ENCODE measurements around the gene PACRG. TPM values are rescaled to one million over a fixed set of nuclear protein-coding genes. Genes with fewer than 3 reads are reported as not detected.

Gene PACRG
- total and polyA plus RNA-seq, 2 of the 4 experiments (the other 2 are of a cell fraction), result not detected

DNA sequence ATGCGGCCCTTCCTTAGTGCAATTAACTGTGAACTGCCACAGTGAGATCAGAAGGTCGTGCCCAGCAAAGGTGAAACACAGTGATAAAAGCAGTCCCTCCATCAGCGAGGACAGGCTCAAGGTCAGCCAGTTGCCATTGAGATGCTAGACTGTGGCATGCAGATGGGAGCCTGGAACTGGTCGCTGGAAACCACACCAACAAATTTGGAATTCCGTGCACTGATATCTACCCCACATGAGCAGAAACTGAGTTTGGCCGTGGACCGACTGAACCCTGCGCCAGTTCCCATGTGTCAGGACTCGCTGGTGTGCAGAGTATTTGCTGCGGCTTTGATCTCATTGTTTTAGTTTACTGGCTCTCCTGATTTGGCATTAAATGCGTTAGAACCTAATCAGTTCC is 561.1 kb downstream of the PACRG start:
- TF ChIP-seq RCOR1 (IDR thresholded peaks at IDR 0.05; ENCODE audit: insufficient replicate concordance, low read length) (no peak), MAZ (IDR thresholded peaks at IDR 0.05; ENCODE audit: borderline replicate concordance, low read depth, low read length) (no peak), CHD1 (IDR thresholded peaks at IDR 0.05; ENCODE audit: low read depth, low read length) (no peak), RAD21 (IDR thresholded peaks at IDR 0.05; ENCODE audit: low read length) (no peak), SMC3 (IDR thresholded peaks at IDR 0.05; ENCODE audit: low read depth, low read length) (no peak), NFE2L2 (IDR thresholded peaks at IDR 0.05; ENCODE audit: low read depth, low read length) (no peak), BHLHE40 (IDR thresholded peaks at IDR 0.05; ENCODE audit: low read depth, low read length) (no peak), MAFK (IDR thresholded peaks at IDR 0.05; ENCODE audit: low read depth, low read length) (no peak), POLR2A (IDR thresholded peaks at IDR 0.05; ENCODE audit: low read depth, low read length) (no peak), MXI1 (IDR thresholded peaks at IDR 0.05; ENCODE audit: borderline replicate concordance, low read depth, low read length) (no peak), CEBPB (IDR thresholded peaks at IDR 0.05; ENCODE audit: low read depth, low read length) (no peak), RFX5 (IDR thresholded peaks at IDR 0.05; ENCODE audit: low read depth, low read length) (no peak), FOS (IDR thresholded peaks at IDR 0.05; ENCODE audit: low read depth, low read length) (no peak)
- TF ChIP-seq, protein P1, sequence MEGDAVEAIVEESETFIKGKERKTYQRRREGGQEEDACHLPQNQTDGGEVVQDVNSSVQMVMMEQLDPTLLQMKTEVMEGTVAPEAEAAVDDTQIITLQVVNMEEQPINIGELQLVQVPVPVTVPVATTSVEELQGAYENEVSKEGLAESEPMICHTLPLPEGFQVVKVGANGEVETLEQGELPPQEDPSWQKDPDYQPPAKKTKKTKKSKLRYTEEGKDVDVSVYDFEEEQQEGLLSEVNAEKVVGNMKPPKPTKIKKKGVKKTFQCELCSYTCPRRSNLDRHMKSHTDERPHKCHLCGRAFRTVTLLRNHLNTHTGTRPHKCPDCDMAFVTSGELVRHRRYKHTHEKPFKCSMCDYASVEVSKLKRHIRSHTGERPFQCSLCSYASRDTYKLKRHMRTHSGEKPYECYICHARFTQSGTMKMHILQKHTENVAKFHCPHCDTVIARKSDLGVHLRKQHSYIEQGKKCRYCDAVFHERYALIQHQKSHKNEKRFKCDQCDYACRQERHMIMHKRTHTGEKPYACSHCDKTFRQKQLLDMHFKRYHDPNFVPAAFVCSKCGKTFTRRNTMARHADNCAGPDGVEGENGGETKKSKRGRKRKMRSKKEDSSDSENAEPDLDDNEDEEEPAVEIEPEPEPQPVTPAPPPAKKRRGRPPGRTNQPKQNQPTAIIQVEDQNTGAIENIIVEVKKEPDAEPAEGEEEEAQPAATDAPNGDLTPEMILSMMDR (conservative IDR thresholded peaks at IDR 0.05; ENCODE audit: low read depth, low read length), result no peak
- TF ChIP-seq, protein P2, sequence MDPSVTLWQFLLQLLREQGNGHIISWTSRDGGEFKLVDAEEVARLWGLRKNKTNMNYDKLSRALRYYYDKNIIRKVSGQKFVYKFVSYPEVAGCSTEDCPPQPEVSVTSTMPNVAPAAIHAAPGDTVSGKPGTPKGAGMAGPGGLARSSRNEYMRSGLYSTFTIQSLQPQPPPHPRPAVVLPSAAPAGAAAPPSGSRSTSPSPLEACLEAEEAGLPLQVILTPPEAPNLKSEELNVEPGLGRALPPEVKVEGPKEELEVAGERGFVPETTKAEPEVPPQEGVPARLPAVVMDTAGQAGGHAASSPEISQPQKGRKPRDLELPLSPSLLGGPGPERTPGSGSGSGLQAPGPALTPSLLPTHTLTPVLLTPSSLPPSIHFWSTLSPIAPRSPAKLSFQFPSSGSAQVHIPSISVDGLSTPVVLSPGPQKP (IDR thresholded peaks at IDR 0.05; ENCODE audit: borderline replicate concordance, low read depth, low read length), result no peak
- TF ChIP-seq, protein P3, sequence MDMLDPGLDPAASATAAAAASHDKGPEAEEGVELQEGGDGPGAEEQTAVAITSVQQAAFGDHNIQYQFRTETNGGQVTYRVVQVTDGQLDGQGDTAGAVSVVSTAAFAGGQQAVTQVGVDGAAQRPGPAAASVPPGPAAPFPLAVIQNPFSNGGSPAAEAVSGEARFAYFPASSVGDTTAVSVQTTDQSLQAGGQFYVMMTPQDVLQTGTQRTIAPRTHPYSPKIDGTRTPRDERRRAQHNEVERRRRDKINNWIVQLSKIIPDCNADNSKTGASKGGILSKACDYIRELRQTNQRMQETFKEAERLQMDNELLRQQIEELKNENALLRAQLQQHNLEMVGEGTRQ (IDR thresholded peaks at IDR 0.05; ENCODE audit: low read depth, low read length), result no peak
- intact Hi-C loops (cut with micrococcal nuclease) (no loop called here), in situ Hi-C loops (cut with MboI; ENCODE audit: low sequenced_read_pairs) (no loop called here), dilution Hi-C loops (cut with HindIII; ENCODE audit: low sequenced_read_pairs, unreplicated experiment) (no loop called here)
- no peak overlapping the region for H4K8ac ChIP-seq (ENCODE audit: low read depth in 2 of 2, low read length in 2 of 2)
- H3K9me1 ChIP-seq (ENCODE audit: insufficient read depth, low read length), result no peaks in the 10 kb centered on the region
- 72% methylated on average over 4 of the region's 11 CpGs; no CpG with 5 or more reads in 1 of the 2 experiments for WGBS, 2 experiments (ENCODE audit: extremely low coverage in 2 of 2, insufficient read length in 1 of 2)
- POLR2A ChIA-PET (ENCODE audit: unreplicated experiment), result no interaction called here
- no peak overlapping the region for H3K23ac ChIP-seq (ENCODE audit: low read depth, low read length)
- CTCF ChIA-PET, result no interaction called here
- H4K5ac ChIP-seq (ENCODE audit: low read depth, low read length), result no peak overlapping the region
- no peak overlapping the region for H2BK20ac ChIP-seq (ENCODE audit: low read depth, low read length)
- no peaks in the 10 kb centered on the region for H3K36me3 ChIP-seq (ENCODE audit: control insufficient read depth, insufficient read depth, low read length)
- peaks cover 16% of the 10 kb centered on the region for H3K9me3 ChIP-seq (ENCODE audit: control insufficient read depth, insufficient read depth, low read length)
- H3K4me2 ChIP-seq (ENCODE audit: low read depth, low read length), result no peak overlapping the region
- no peak overlapping the region for H3K14ac ChIP-seq (replicated peaks; ENCODE audit: low read depth, low read length)
- no peaks in the 10 kb centered on the region for H4K20me1 ChIP-seq (ENCODE audit: insufficient read depth, low read length)
- no peak overlapping the region for H2BK15ac ChIP-seq (ENCODE audit: low read depth, low read length)
- H2BK120ac ChIP-seq (ENCODE audit: low read depth, low read length), result no peak overlapping the region
- no peak overlapping the region for H2AK9ac ChIP-seq (replicated peaks; ENCODE audit: low read depth, low read length, poor library complexity)
- no peak overlapping the region for H3K4me3 ChIP-seq (ENCODE audit: insufficient read depth, low read depth, low read length)
- no peak overlapping the region for H4K91ac ChIP-seq (ENCODE audit: insufficient read depth, low read depth, low read length)
- ATAC-seq (ENCODE audit: low read depth) (no peak), DNase-seq (no peak)
- H3K18ac ChIP-seq (ENCODE audit: low read depth, low read length), result no peak overlapping the region
- H2AFZ ChIP-seq (replicated peaks; ENCODE audit: low read length, poor library complexity), result no peak overlapping the region
- no TSS peak for BruUV-seq (replicated peaks)
- H2BK5ac ChIP-seq (ENCODE audit: low read depth, low read length, poor library complexity, severe bottlenecking), result no peak overlapping the region
- no peaks in the 10 kb centered on the region for H3K27me3 ChIP-seq (ENCODE audit: control insufficient read depth, insufficient read depth, low read length)
- no peaks in the 10 kb centered on the region for H3K79me1 ChIP-seq (ENCODE audit: low read depth in 1 of 2, low read length in 2 of 2)
- no peak overlapping the region for H2AK5ac ChIP-seq (ENCODE audit: low read depth, low read length)
- no peaks in the 10 kb centered on the region for H3K4me1 ChIP-seq (ENCODE audit: control insufficient read depth, insufficient read depth, low read length)
- H3K9ac ChIP-seq (ENCODE audit: low read depth, low read length), result no peak overlapping the region
- no peak overlapping the region for H3K27ac ChIP-seq (ENCODE audit: insufficient read depth, low read length)
- H3K56ac ChIP-seq (ENCODE audit: extremely low read depth, insufficient read depth, low read length), result no peak overlapping the region
- no peak overlapping the region for H3K4ac ChIP-seq (ENCODE audit: low read depth, low read length)
